ENCODE measurements around the gene KCTD17. TPM values are rescaled to one million over a fixed set of nuclear protein-coding genes. Genes with fewer than 3 reads are reported as not detected.

The KCTD17 gene
- total RNA-seq, 1 donor from 2014 or later, result 31.5 TPM

DNA sequence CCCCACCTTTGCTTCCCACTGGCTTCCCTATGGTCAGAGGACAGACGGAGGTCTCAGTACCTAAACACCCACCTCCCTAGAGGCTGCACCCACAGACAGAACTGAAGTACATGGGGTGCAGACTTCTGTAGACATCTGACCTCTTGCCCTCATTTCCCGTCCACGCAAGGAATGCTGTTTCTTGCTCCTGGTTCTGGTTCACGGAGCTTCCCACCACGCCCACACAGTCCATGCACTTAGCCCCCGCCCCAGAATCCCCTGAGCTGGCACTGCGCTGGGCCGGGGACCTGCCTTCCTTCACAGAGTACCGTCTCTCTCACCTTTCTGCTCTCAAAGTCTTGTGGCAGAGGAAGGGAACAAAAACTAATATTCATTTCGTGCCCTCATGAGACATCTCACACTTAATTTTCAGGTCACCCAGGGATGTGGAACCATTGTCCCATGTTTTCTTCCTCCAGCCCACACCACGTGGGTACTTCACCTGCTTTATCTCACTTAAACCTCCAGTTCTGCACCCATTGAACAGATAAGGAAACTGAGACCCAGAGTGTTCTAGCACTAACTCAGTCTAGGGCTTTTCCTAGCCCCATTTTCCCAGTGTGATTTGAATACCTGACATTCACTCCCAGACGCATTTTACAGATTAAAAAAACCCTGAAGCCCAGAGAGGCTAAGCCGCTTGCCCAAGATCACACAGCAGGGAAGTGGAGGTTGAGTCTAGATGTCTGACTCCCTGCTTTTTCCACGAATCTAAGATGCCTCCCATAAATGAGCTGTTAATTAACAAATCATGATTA lies 52.3 kb downstream of the KCTD17 start:
- peak; percentile 11 for DNase-seq (ENCODE audit: low read depth)

DNA sequence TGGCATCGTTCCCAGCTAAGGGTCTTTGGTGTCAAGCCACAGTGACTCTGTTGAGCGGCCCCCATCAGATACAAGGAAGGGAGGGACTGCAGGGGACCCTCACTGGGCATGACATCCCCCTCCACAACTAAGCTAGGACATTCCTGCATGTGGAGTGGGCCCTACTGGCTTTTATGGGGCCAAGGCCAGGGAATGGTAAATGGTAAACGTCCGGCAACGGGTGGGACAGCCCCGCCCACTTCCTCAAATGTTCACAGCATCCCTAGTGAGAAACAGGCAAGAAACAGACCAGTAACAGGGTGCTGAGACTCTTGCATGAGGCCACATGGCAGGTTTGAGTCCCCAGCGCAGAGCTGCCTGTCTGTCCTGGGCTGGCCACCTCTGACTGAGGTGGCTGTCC lies 53.6 kb downstream of the KCTD17 start:
- no peak for DNase-seq (ENCODE audit: low read depth)

DNA sequence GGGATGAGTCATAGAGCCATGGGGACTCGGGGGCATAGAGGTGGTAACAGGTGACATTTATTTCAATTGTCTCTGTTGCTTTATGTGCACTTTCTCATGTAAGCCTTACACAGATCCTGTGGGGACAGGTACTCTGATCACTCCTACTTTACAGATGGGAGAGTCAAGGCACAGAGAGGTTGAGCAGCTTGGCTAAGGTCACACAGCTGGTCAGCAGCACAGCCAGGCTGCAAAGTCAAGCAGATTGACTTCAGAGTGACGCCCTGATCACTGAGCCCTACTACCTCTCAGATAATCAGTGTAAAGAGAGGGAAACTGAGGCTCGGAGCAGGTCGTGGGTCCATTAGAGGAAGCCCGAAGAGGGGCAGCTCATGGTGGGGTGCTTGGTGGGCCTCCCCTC lies 54.4 kb downstream of the KCTD17 start:
- no peak for DNase-seq (ENCODE audit: low read depth)

DNA sequence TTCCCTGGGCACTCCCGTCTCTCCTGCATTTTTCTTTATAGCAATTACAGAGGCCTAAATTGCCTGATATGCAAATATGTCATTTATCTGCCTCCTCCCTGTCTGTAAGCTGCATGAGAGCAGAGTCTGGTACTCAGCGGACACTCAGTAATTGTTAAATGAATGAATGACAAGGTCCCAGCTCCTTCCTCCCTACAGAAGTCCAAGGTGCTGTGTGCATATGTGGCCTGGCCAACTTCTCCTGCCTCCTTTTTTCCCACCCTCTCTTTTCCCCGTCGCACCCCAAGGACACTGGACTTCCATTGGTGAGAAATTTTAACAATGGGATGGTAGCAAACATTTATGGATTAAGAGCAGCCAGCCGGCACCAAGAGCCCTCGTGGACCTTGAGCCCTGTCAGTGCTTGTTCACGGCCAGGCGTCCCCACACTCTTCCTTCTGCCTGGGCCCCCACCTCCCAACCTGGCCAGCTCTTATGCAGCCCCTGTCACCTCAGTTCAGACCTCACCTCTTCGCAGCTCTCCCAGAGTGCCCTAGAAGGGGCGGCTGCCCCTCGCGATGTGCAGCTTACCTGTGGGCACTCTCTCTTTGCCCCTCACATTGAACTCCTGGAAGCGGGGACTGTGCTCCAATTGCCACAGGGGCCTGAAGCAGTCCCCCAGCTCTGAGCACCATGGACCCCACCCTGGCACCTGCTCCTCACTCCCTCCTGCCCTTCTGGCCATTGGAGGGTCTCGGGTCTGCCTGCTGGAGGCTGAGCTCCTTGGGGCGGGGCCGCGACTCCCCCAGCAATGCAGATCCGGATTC lies 56.5 kb downstream of the KCTD17 start:
- no peak for DNase-seq (ENCODE audit: low read depth)

DNA sequence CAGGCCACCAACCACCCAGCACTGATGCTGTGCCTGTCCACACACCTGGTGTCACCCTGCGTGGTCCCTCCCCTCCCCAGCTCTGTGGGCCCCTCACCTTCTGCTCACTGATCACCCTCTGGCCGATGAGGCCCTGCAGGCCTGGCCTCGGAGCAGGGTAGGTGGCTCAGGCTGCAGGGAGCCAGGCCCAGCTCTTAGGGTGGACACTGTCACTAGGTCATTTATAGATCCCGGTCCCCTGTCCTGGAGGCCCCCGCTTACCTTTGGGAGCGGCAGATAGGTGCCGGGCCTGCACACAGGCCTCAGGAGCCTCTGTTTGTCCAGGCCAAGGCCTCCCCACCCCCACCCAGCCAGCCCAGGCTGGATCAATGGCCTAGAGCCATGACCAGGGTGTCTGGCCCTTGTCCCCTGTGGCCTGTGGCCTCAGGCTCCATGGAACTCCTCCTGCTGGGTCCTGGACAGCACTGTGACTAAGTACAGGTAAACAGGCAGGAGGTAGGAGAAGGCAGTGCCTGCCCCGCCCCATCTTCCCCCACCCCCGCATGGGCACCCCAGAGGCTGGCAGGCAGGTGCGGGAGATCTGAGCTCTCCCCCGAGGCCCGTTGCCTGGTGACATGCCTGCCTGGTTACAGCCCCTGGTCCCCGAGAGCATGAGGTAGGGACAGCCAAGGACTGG lies 57.8 kb downstream of the KCTD17 start, which contains the start of gene TMPRSS6:
TMPRSS6 (minus strand) TSS at position 472 of the 676 bp plus-strand sequence. CDS start 6,296 bp downstream, outside the sequence.
- DNase-seq (ENCODE audit: low read depth), result no peak

DNA sequence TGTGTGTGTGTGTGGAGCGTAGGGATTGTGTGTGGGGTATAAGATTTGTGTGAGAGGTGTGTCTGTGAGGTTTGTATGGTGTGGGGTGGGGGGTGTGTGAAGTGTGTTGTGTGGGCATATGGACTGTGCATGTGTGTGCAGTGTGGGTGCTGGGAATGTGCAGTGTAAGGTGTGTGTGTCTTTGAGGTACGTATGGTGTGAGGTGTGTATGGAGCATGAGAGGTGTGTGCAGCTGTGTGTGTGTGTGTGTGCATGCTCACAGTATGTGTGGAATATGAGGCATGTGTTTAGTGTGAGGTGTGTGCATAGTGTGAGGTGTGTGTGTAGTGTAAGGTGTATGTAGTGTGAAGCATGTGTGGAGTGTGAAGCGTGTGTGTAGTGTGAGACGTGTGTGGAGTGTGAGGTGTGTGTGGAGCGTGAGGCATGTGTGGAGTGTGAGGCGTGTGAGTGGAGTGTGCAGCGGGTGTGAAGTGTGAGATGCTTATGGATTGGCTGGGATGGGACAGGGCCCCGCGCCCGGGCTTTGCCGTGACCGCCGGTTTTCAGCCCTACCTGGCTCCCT lies 59.7 kb downstream of the KCTD17 start:
- no peak for DNase-seq (ENCODE audit: low read depth)

DNA sequence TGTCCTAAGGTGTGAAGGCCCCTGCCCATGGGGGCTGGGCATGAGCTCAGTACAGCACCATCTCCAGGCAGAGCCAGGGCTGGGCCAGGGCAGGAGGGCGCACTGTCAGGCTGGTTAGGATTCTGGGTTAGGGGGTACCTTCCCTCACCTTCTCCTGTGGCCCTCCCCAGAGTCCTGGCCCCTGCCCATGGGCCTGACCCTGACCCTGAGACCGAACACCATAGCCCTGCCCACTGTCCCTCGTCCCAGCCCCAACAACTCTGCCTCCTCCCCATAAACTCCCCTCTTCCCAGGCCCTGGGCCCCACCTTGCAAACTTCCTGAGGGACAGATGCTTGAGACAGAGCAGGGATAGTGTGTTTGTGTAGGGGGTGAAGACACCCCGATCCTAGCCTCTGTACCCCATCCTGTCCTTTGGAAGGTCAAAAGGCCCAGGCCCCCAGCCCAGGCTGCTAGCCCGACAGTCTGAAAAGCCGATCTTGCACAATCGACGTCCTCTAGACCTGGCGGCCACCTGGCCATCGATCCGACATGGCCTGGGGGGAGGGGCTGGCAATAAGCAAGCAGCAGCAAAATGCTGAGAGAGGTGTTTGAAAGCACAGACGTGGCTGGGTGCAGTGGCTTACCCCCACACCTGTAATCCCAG lies 60.7 kb downstream of the KCTD17 start:
- DNase-seq (ENCODE audit: low read depth), result no peak

Other genes with a start within 250 kb of the KCTD17 start
- gene PVALB, start 234.7 kb upstream of the KCTD17 start, total RNA-seq, result not detected in 2 replicates
- not detected in 2 replicates for gene NCF4, start 190.7 kb upstream of the KCTD17 start, total RNA-seq
- under 0.01 TPM in 1 of 2 replicates, not detected in the other for gene CSF2RB, start 138.1 kb upstream of the KCTD17 start, total RNA-seq
- 39.2 and 81.8 TPM in 2 replicates for gene TST, start 32.3 kb upstream of the KCTD17 start, total RNA-seq
- gene MPST, start 32.0 kb upstream of the KCTD17 start, total RNA-seq, result 75.5 and 129 TPM in 2 replicates
- not detected in 2 replicates for gene TMPRSS6, start 58.0 kb downstream of the KCTD17 start, total RNA-seq
- gene IL2RB, start 98.2 kb downstream of the KCTD17 start, total RNA-seq, result not detected in 2 replicates
- gene C1QTNF6, start 136.5 kb downstream of the KCTD17 start, total RNA-seq, result 2.1 and 7.1 TPM in 2 replicates
- 0.05 TPM in 1 of 2 replicates, not detected in the other for gene SSTR3, start 160.7 kb downstream of the KCTD17 start, total RNA-seq
- 3.5 and 13.7 TPM in 2 replicates for gene RAC2, start 192.5 kb downstream of the KCTD17 start, total RNA-seq
- gene CYTH4, start 230.8 kb downstream of the KCTD17 start, total RNA-seq, result not detected in 2 replicates

All from renal cortical epithelial cell (primary cell).